CD14-positive monocyte (primary cell): ENCODE data around the gene RAPGEF1. TPM values are rescaled to one million over a fixed set of nuclear protein-coding genes. Genes with fewer than 3 reads are reported as not detected.
A peak's percentile ranks its signal among the peaks of the same experiment; 100 is the strongest.

Experiments
- DNase-seq, 3 donors: peaks; one replicate each; pipeline ENCODE4 v3.0.0-alpha.2; 2011 to 2022
- H2AFZ ChIP-seq: 2 replicates; pipeline ENCODE4 v1.6.0; 2012; ENCODE audit warnings: mild to moderate bottlenecking, low read depth, low read length, inconsistent platforms; ENCODE audit not compliant: insufficient read depth, poor library complexity, severe bottlenecking
- H3K27ac ChIP-seq, 2 donors: 1 replicate in 1 of 2; 2 replicates in 1 of 2; pipeline ENCODE4 v1.5.1; 2012 to 2013; ENCODE audit warnings: low read length in 2 of 2, control low read depth in 1 of 2, inconsistent platforms in 1 of 2, low read depth in 1 of 2, mild to moderate bottlenecking in 1 of 2
- H3K27me3 ChIP-seq, 2 donors: one replicate each; pipeline versions ENCODE4 v1.6.0 to v1.6.1; 2011 to 2013; ENCODE audit warnings: low read length in 2 of 2; ENCODE audit not compliant: control insufficient read depth in 2 of 2, insufficient read depth in 2 of 2
- H3K36me3 ChIP-seq, 2 donors: replicated peaks in 1 of 2; 1 replicate in 1 of 2; 2 replicates in 1 of 2; pipeline versions ENCODE4 v1.5.1 to v1.6.1; 2012 to 2013; ENCODE audit warnings: low read length in 2 of 2, control low read depth in 1 of 2, inconsistent platforms in 1 of 2, mild to moderate bottlenecking in 1 of 2; ENCODE audit not compliant: insufficient read depth in 2 of 2, control insufficient read depth in 1 of 2
- H3K4me1 ChIP-seq, 2 donors: 1 replicate in 1 of 2; 2 replicates in 1 of 2; pipeline versions ENCODE4 v1.5.1 to v1.6.1; 2012 to 2013; ENCODE audit warnings: low read length in 2 of 2, control low read depth in 1 of 2, inconsistent platforms in 1 of 2, mild to moderate bottlenecking in 1 of 2, moderate library complexity in 1 of 2; ENCODE audit not compliant: insufficient read depth in 2 of 2, control insufficient read depth in 1 of 2
- H3K4me2 ChIP-seq: replicated peaks from 2 replicates; pipeline ENCODE3; 2012; ENCODE audit warnings: low read length, moderate library complexity, mild to moderate bottlenecking; ENCODE audit not compliant: poor library complexity, severe bottlenecking; ENCODE audit errors: extremely low read depth
- H3K4me3 ChIP-seq, 3 experiments: fragments of 200-600 bp in 1 of 3; sonication (generic) in 1 of 3; replicated peaks in 1 of 3; 1 replicate in 2 of 3; 2 replicates in 1 of 3; pipeline ENCODE4 v1.5.1; 2011 to 2013; ENCODE audit warnings: low read length in 3 of 3, mild to moderate bottlenecking in 3 of 3, control low read depth in 2 of 3, low read depth in 2 of 3, inconsistent platforms in 1 of 3, moderate library complexity in 1 of 3
- H3K79me2 ChIP-seq: 2 replicates; pipeline ENCODE4 v1.6.0; 2012; ENCODE audit warnings: mild to moderate bottlenecking, control low read depth, inconsistent platforms, low read length, moderate library complexity; ENCODE audit not compliant: insufficient read depth
- H3K9ac ChIP-seq: 2 replicates; pipeline ENCODE4 v1.6.0; 2017; ENCODE audit warnings: low read length, mild to moderate bottlenecking; ENCODE audit not compliant: insufficient read depth, poor library complexity, severe bottlenecking
- H3K9me3 ChIP-seq, 2 donors: replicated peaks in 1 of 2; 1 replicate in 1 of 2; 2 replicates in 1 of 2; pipeline versions ENCODE4 v1.5.1 to v1.6.1; 2012 to 2013; ENCODE audit warnings: low read length in 2 of 2, control low read depth in 1 of 2; ENCODE audit not compliant: control insufficient read depth in 1 of 2, insufficient read depth in 1 of 2
- H4K20me1 ChIP-seq: 2 replicates; pipeline ENCODE4 v1.6.0; 2012; ENCODE audit warnings: mild to moderate bottlenecking, low read length, control low read depth, moderate library complexity; ENCODE audit not compliant: insufficient read depth
- H3K27ac Mint-ChIP-seq, 7 donors: one replicate each; pipeline ENCODE4 v1.8.0; 2020; ENCODE audit warnings: mild to moderate bottlenecking in 7 of 7, mixed read lengths in 7 of 7, moderate library complexity in 6 of 7, inconsistent platforms in 2 of 7
- H3K27me3 Mint-ChIP-seq, 3 donors: one replicate each; pipeline ENCODE4 v1.8.0; 2021 to 2022; ENCODE audit warnings: low read depth in 3 of 3, mild to moderate bottlenecking in 3 of 3, mixed read lengths in 3 of 3, moderate library complexity in 3 of 3, inconsistent platforms in 1 of 3
- H3K36me3 Mint-ChIP-seq, 2 donors: one replicate each; pipeline ENCODE4 v1.8.0; 2020; ENCODE audit warnings: mixed read lengths in 2 of 2, inconsistent platforms in 1 of 2, mild to moderate bottlenecking in 1 of 2
- H3K4me1 Mint-ChIP-seq: one replicate; pipeline ENCODE4 v1.8.0; 2020; ENCODE audit warnings: mild to moderate bottlenecking, mixed read lengths
- H3K4me3 Mint-ChIP-seq, 2 donors: one replicate each; pipeline ENCODE4 v1.8.0; 2020; ENCODE audit warnings: mild to moderate bottlenecking in 2 of 2, mixed read lengths in 2 of 2, moderate library complexity in 1 of 2
- H3K9me3 Mint-ChIP-seq, 7 donors: one replicate each; pipeline ENCODE4 v1.8.0; 2020 to 2022; ENCODE audit warnings: mixed read lengths in 7 of 7, mild to moderate bottlenecking in 6 of 7, moderate library complexity in 6 of 7, inconsistent platforms in 2 of 7
- CTCF ChIP-seq: fragments of 200-600 bp; IDR thresholded peaks from one replicate; pipeline ENCODE4 v1.8.0; 2022; ENCODE audit warnings: antibody characterized with exemption, mild to moderate bottlenecking
- WGBS: methylation state at CpG from one replicate; pipeline ENCODE4 v1.1.5; 2013; ENCODE audit warnings: missing lambda C conversion rate; ENCODE audit not compliant: insufficient coverage; 5-methylcytosine and 5-hydroxymethylcytosine counted together
- intact Hi-C, 2 donors: fragments of 100-400 bp; cut with micrococcal nuclease; formaldehyde crosslinking; loops; one replicate each; pipeline versions ENCODE4 v1.15.0 to v1.15.1; 2023
- polyA plus RNA-seq, 3 donors: library from polyadenylated mRNA; depleted of rRNA in 1 of 3; unstranded in 2 of 3; stranded (reverse) in 1 of 3; fragments of 300-500 nt in 2 of 3; fragments of >200 nt in 1 of 3; fragmentation: Illumina TruSeq in 2 of 3; gene quantifications; 1 replicate in 2 of 3; 2 replicates in 1 of 3; pipeline ENCODE4 v1.2.3, GENCODE V29; 2012 to 2021

Gene RAPGEF1
- polyA plus RNA-seq, 3 donors, result 1.7 to 71.7 (median 3.0) TPM

GRCh38 chr9:131639769-131640437, 100.0 kb downstream of the RAPGEF1 start:
- WGBS, result 90% methylated on average over 2 of the region's 9 CpGs
- Mint-ChIP-seq H3K27me3 (no peaks in the 10 kb centered on the region), H3K4me3 (no peak overlapping the region), H3K36me3 (peaks cover 82 to 83% of the 10 kb centered on the region in 2 donors), H3K27ac (peak overlapping the region in 3 of 7 donors; percentile 63 to 93 (median 77)), H3K4me1 (peaks cover 34% of the 10 kb centered on the region), H3K9me3 (no peaks in the 10 kb centered on the region)
- DNase-seq, result no peak
- H3K9me3 ChIP-seq, result no peaks in the 10 kb centered on the region
- H3K79me2 ChIP-seq, result peaks cover 22% of the 10 kb centered on the region
- H3K27me3 ChIP-seq, result no peaks in the 10 kb centered on the region
- TF ChIP-seq CTCF, result no peak
- intact Hi-C loops, result no loop called here
- H2AFZ ChIP-seq, result no peak overlapping the region
- peaks cover 6% of the 10 kb centered on the region for H4K20me1 ChIP-seq
- no peak overlapping the region for H3K9ac ChIP-seq
- no peak overlapping the region for H3K4me3 ChIP-seq
- H3K27ac ChIP-seq, result peak overlapping the region in 1 of 2 donors; percentile 58
- H3K4me2 ChIP-seq, result no peak overlapping the region
- peaks cover 51 to 75% of the 10 kb centered on the region in 2 donors for H3K36me3 ChIP-seq
- peaks cover 24 to 29% of the 10 kb centered on the region in 2 donors for H3K4me1 ChIP-seq

GRCh38 chr9:131636593-131636992, 103.3 kb downstream of the RAPGEF1 start:
- peaks cover 34% of the 10 kb centered on the region for H3K79me2 ChIP-seq

More at GRCh38 chr9:131636593-131636992, 103.3 kb downstream of the RAPGEF1 start:
- H3K27ac Mint-ChIP-seq, result peak overlapping the region; percentile 94 to 99 (median 96)
- H3K4me3 Mint-ChIP-seq, result no peak overlapping the region
- Histone ChIP-seq H3K4me1 (peaks cover 29 to 37% of the 10 kb centered on the region in 2 donors), H3K9me3 (no peaks in the 10 kb centered on the region), H3K27ac (peak overlapping the region; percentile 34 to 97), H3K4me3 (no peak overlapping the region), H3K9ac (no peak overlapping the region), H3K27me3 (no peaks in the 10 kb centered on the region), H3K4me2 (no peak overlapping the region), H2AFZ (no peak overlapping the region), H3K36me3 (peaks cover 41 to 68% of the 10 kb centered on the region in 2 donors), H4K20me1 (no peaks in the 10 kb centered on the region)
- H3K4me1 Mint-ChIP-seq, result peaks cover 34% of the 10 kb centered on the region
- 88% methylated on average over 2 of the region's 6 CpGs for WGBS
- H3K27me3 Mint-ChIP-seq, result no peaks in the 10 kb centered on the region
- intact Hi-C loops, result no loop called here
- H3K36me3 Mint-ChIP-seq, result peaks cover 73 to 84% of the 10 kb centered on the region in 2 donors
- no peak for TF ChIP-seq CTCF
- H3K9me3 Mint-ChIP-seq, result no peaks in the 10 kb centered on the region
- no peak for DNase-seq
